Measurements from ENCODE around the gene HDAC9.
"Not testable (repeated sequence)": the region's sequence is repeated elsewhere in the genome, so short reads cannot be mapped to it uniquely, and the experiment has no call there.

Gene HDAC9

GRCh38 chr7:19026888-19027287, 531.3 kb downstream of the HDAC9 start:
- no peak for DNase-seq (ENCODE audit: low read depth)

GRCh38 chr7:19030281-19030680, 534.7 kb downstream of the HDAC9 start:
- no peak for DNase-seq (ENCODE audit: low read depth)

- DNase-seq (ENCODE audit: low read depth) = not testable (repeated sequence)
These were observed 537.4 kb downstream of the HDAC9 start for GRCh38 chr7:19032942-19033341.

- DNase-seq (ENCODE audit: low read depth) = no peak
These were observed 556.3 kb downstream of the HDAC9 start for GRCh38 chr7:19051767-19052375.

All from GM04503 (cell line).